COR-L47 (cell line): ENCODE results near the gene GRAP.

Source experiments
- DNase-seq: peaks from one replicate; lab custom pipeline; 2025; lab: John Stamatoyannopoulos, UW

GRAP gene

DNA sequence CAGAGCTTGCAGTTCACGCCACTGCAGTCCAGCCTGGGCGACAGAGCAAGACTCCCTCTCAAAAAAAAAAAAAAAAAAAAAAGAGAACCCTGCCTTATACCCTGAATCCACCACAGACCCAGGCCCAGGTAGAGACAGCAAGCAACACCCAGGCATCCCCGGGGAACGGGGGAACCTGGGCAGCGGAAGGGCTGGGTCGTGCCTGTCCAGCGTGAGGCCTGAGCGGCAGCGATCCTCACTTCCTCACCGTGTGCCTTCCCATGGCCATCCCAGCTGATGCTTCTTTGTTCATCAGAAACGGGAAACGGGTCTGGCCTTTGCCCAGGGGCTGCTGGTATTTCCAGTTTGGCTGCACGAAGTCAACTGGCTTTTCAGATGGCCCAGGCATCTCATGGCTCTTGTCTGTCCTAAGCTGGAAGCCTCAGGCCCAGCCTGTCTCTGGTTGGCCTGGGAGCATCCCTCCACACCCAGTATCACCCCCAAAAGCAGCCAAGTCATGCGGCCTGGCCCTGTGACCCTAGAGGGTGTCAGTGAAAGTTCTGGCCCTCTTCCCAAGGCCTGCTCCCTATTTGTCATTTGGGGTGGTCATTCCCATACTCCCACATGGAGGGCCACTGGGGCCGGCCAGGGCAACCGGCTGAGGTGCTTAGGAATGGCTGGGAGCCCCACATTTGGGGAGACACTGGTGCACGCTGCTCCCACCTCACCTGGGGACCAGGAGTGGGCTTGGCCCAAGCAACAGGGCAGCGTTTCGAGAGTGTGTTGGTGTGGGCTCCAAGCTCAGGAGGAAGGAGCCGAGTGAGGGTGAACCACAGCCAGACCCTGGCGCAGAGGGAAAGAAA lies 62.3 kb downstream of the GRAP start:
- no peak for DNase-seq

DNA sequence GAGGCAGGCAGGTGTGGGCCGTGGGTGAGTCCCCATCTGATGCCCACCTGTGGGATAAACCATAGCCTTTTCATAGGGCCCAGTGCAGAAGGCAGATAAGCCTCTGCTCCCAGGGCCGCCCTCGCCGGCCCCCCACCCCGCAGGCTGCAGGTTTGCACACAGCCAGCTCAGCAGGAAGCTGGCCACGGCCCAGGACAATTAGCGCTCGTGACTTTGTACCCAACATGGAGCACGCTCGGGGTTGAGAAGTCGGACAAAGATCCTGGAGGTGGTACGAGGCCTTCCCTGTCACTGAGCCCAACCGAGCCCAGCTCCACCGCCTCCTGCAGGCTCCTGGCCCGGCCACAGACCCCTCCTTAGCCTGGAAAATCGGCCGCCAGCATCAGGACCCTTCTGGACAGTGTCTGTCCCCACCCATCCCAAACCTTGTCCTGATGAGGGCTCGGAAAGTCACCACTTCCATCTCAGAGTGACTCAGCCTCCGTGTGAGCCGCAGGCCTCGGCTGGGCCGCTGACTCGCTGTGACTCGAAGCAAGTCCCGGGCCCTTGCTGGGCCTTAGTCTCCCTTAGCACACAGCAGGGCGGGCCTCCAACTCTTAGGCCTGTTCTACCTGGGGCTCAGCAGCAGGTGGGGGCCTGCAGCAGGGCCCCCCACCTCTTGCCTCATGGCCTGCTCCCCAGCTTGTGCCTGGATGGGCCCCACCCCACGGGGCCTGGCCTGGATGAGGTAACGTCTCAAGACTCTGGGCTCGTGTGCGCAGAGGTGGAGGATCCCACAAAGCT lies 64.9 kb downstream of the GRAP start:
- peak; percentile 27 for DNase-seq

DNA sequence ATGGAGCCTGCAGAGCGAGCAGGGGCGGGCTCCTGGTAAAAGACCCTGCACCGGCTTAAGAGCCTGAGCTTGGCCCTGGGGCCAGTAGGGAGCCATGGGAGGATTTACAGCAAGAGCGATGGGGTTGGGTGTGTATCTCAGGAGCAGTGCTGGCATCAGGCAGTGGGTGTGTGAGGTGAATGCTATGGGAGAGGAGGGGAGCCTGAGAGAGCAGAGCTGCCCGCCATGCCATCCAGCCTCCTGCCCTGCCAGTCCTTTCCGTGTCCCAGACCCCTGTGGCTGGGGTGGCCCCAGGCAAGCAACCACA lies 65.5 kb downstream of the GRAP start:
- no peak for DNase-seq

DNA sequence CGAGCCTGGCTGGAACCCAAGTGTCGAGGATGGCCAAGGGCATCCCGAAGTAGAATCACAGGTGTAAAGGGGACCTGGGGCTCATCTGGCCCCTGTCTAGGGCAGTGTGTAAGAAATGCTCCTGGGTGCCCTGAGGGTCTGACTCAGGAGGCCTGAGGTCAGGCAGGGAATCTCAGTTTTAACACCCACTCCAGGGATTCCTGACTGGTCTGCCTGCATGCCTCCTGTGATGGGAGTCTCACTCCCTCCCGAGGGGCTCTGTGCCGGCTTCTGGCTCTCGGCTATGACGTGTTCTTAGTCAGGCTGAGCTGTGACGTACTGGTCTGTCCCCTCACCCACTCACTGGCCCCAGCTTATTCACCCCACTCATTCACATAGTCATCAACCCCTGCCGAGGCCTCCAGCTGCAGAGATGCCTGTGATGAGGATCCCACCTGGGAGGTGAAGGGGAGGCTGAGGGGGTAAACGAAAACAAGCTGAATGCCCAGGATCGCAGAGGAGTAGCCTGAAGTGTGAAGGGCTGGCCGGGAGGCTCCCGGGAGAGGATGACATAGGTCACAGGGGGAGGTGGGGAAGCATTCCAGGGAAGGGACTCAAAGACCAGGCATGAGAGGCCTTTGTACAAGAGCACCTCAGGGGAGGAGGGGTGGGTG lies 65.9 kb downstream of the GRAP start:
- DNase-seq = no peak

DNA sequence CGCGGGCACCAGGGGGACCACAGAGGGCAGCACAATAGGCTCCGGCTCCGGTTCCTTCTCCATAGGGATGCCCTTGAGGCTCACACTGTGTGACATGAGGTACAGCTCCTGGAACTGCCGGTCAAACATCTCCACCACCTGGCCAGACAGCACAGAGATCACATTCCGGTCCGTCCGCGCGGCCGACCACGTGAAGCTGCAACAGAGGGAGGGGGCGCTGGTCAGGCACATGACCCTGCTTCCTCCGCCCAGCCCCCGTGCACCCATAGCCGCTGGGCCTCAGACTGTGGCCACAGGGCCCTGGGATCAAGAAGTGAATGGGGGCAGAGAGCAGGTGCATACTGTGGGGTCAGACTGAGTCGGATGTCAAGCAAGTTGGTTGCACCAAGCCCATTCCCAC lies 68.1 kb downstream of the GRAP start:
- no peak for DNase-seq

DNA sequence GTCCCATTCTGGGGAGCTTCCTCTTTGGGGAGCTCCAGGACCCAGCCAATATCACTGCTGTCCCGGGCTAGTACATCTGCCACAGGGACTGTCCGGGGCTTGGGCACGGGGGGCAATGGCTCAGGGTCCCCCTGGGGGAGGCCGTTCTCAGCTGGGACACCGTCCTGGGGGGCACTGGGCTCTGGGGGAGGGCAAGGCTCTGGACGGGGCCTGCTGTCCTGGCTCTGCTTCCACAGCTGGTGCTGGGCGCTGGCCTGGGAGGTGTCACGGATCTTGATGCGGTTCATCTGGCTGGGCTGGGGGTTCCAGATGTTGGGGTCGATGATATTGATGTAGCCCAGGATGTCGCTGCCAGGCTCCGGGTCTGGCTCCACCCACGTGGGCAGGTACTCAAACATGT lies 68.7 kb downstream of the GRAP start:
- no peak for DNase-seq

DNA sequence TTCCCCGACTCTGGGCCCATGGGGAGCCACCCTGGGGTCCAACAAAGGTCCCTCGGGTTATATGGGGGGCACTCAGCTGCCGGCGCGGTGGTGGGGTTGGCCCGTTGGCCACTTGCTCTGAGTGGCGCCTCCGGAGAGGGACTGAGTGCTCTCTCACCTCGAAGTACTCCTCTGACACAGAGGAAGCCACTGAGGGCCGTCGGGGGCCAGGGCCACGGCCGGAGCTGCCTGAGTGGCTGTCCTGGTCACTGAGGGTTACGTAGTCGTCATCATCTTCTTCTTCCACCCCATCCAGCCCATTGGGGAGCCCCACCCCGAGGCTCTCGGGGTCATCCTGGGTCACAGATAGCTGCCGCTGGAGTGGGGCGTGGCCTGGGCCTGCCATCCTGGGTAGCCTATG lies 69.1 kb downstream of the GRAP start:
- no peak for DNase-seq

DNA sequence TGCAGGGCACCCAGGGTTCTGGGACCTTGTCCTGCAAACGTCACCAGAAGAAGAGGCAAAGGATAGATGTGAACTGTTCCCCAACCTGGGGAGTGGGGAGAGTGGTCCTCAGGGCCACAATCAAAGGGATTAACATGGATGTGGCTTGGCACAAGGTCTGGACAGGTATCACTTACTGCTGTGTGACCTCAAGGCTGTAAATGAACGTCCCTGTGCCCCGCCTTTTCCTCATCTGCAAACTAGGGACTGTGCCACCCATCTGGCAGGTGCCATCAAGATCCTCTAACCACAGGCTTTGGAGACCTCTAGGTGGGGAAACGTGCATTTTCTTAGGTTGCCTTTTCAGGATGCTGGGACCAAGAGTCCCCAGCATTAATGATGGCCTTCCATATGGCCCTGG lies 69.7 kb downstream of the GRAP start:
- DNase-seq = no peak

DNA sequence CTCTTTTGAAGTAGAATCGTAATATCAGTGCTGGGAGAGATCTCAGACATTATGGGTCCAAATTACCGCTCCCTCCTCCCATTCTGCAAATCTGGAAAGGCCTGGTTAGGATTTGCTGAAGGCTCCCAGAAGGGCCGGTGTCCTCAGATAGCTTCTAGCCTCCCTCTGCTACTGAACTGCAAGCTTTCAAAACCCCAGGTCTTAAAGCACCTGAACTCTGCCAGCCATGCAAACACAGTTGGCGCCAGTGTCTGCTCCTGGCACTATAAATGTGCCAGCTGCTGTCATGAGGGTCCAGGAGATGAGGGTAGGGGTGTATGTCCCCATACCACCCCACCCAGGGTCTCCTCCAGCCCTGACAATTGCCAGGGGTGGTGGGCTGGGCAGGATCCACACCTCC lies 70.6 kb downstream of the GRAP start:
- no peak for DNase-seq

DNA sequence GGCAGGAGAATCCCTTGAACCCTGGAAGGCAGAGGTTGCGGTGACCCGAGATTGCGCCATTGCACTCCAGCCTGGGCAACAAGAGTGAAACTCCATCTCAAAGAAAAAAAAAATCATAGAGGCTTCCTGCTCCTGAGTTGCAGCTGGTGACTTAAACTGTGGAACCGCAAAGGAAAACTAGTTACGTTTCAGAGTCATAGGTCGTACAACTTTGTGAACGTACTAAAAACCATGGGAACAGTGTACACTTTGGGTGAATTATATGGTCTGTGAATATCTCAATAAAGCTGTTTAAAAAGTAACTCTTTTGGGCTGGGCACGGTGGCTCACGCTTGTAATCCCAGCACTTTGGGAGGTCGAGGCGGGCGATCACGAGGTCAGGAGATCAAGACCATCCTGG lies 71.2 kb downstream of the GRAP start:
- no peak for DNase-seq

DNA sequence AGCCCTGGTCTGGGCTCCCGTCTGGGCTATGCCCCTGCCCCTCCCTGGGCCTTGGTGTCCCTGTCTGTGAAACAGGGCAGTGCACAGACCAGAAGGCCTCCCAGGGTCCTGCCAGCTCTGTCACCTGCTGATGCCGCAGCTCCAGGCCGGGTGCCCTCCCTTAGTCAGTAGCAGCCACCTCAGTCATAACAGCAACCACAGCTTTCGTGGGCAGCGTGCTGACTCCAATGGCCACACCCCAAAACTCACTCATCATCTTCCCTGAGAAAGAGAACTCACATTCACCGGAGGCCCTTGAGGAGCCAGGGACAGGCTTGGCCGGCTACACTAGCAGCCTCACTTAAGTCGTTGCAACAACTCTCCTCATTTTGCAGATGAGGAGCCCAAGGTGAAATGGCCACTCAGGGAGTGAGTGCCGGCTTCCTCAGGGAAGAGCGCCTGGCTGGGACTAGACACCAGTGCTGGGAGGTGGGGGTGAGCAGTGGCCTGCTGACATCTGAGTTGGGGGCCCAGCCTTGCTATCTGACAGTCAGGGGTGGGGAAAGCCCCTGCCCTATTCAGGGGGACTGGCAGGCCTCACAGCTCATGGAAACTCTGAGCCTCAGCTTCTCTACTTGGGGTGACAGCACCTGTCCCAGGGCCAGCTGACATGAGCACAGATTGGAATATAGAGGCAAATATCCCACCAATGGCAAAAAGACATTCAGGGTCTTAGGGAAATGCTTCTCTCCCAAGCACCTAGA lies 72.2 kb downstream of the GRAP start:
- DNase-seq = no peak

DNA sequence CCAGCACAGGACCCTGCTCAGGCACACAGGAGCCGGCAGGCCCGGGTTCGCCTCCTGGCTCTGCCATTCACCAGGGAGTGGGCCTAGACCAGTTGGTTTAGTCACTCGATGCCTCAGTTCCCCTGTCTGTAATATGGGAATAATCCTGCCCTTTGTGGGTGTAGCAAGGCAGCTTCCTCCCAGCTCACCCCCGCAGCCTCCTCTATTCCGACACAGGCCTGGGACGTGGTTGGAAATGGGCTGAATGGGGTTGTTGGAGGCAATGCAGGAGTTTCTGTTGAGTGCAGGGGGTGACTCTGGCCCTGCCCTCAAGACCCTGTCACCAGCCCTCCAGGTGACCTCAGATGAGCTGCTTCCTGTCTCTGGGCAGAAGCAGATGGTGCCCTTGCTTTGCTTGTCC lies 75.0 kb downstream of the GRAP start:
- DNase-seq = no peak
